IPS-15b (cell line): Measurements from ENCODE around the gene COL24A1.
"Not testable (repeated sequence)": the region's sequence is repeated elsewhere in the genome, so short reads cannot be mapped to it uniquely, and the experiment has no call there.

ENCODE experiments used
- H3K27me3 ChIP-seq: one replicate; pipeline ENCODE4 v1.6.1; 2013; ENCODE audit warnings: low read length; ENCODE audit not compliant: control insufficient read depth, insufficient read depth
- H3K36me3 ChIP-seq: one replicate; pipeline ENCODE4 v1.6.1; 2013; ENCODE audit warnings: low read length; ENCODE audit not compliant: control insufficient read depth, insufficient read depth
- H3K4me1 ChIP-seq: one replicate; pipeline ENCODE4 v1.6.1; 2013; ENCODE audit warnings: mild to moderate bottlenecking, low read length; ENCODE audit not compliant: control insufficient read depth, insufficient read depth
- H3K4me3 ChIP-seq: one replicate; pipeline ENCODE4 v1.5.1; 2013; ENCODE audit warnings: low read depth, low read length
- H3K9ac ChIP-seq: one replicate; pipeline ENCODE4 v1.6.1; 2013; ENCODE audit warnings: low read depth, mild to moderate bottlenecking, low read length
- H3K9me3 ChIP-seq: one replicate; pipeline ENCODE4 v1.6.1; 2013; ENCODE audit warnings: mild to moderate bottlenecking, low read length; ENCODE audit not compliant: control insufficient read depth, insufficient read depth

Gene COL24A1

GRCh38 chr1:85824066-85824840 is 332.3 kb downstream of the COL24A1 start:
- Histone ChIP-seq H3K4me3 (no peak overlapping the region), H3K36me3 (no peaks in the 10 kb centered on the region), H3K27me3 (no peaks in the 10 kb centered on the region), H3K9ac (no peak overlapping the region), H3K9me3 (no peaks in the 10 kb centered on the region), H3K4me1 (no peaks in the 10 kb centered on the region)

- Histone ChIP-seq H3K4me3 (no peak overlapping the region), H3K9me3 (no peaks in the 10 kb centered on the region), H3K9ac (no peak overlapping the region), H3K36me3 (no peaks in the 10 kb centered on the region), H3K4me1 (peaks cover 15% of the 10 kb centered on the region), H3K27me3 (no peaks in the 10 kb centered on the region)
Observed at GRCh38 chr1:85822696-85823095, 333.9 kb downstream of the COL24A1 start.

- H3K9ac ChIP-seq, result peak overlapping the region; percentile 9
- H3K27me3 ChIP-seq, result no peaks in the 10 kb centered on the region
- peaks cover 15% of the 10 kb centered on the region for H3K4me1 ChIP-seq
- H3K36me3 ChIP-seq, result no peaks in the 10 kb centered on the region
- no peaks in the 10 kb centered on the region for H3K9me3 ChIP-seq
- H3K4me3 ChIP-seq, result no peak overlapping the region
Observed at GRCh38 chr1:85818371-85818770, 338.2 kb downstream of the COL24A1 start.

- Histone ChIP-seq H3K36me3 (no peaks in the 10 kb centered on the region), H3K9me3 (no peaks in the 10 kb centered on the region), H3K9ac (no peak overlapping the region), H3K27me3 (no peaks in the 10 kb centered on the region), H3K4me3 (no peak overlapping the region), H3K4me1 (peaks cover 15% of the 10 kb centered on the region)
Observed at GRCh38 chr1:85816606-85817005, 340.0 kb downstream of the COL24A1 start.

- H3K9ac ChIP-seq, result no peak overlapping the region
- no peaks in the 10 kb centered on the region for H3K9me3 ChIP-seq
- peaks cover 15% of the 10 kb centered on the region for H3K4me1 ChIP-seq
- no peak overlapping the region for H3K4me3 ChIP-seq
- no peaks in the 10 kb centered on the region for H3K36me3 ChIP-seq
- H3K27me3 ChIP-seq, result no peaks in the 10 kb centered on the region
Observed at GRCh38 chr1:85815906-85816305, 340.7 kb downstream of the COL24A1 start.

GRCh38 chr1:85806236-85806965 is 350.2 kb downstream of the COL24A1 start:
- no peaks in the 10 kb centered on the region for H3K4me1 ChIP-seq
- H3K9me3 ChIP-seq, result peaks cover 3% of the 10 kb centered on the region
- H3K4me3 ChIP-seq, result no peak overlapping the region
- H3K9ac ChIP-seq, result no peak overlapping the region
- H3K27me3 ChIP-seq, result no peaks in the 10 kb centered on the region
- no peaks in the 10 kb centered on the region for H3K36me3 ChIP-seq

GRCh38 chr1:85801520-85801919 is 355.1 kb downstream of the COL24A1 start:
- Histone ChIP-seq H3K27me3 (no peaks in the 10 kb centered on the region), H3K4me1 (no peaks in the 10 kb centered on the region), H3K4me3 (no peak overlapping the region), H3K9me3 (no peaks in the 10 kb centered on the region), H3K36me3 (no peaks in the 10 kb centered on the region), H3K9ac (no peak overlapping the region)

GRCh38 chr1:85799737-85800136 is 356.8 kb downstream of the COL24A1 start:
- no peaks in the 10 kb centered on the region for H3K9me3 ChIP-seq
- no peaks in the 10 kb centered on the region for H3K4me1 ChIP-seq
- no peak overlapping the region for H3K9ac ChIP-seq
- H3K27me3 ChIP-seq, result no peaks in the 10 kb centered on the region
- no peak overlapping the region for H3K4me3 ChIP-seq
- H3K36me3 ChIP-seq, result no peaks in the 10 kb centered on the region

GRCh38 chr1:85798419-85798818 is 358.2 kb downstream of the COL24A1 start:
- Histone ChIP-seq H3K27me3 (no peaks in the 10 kb centered on the region), H3K4me1 (no peaks in the 10 kb centered on the region), H3K4me3 (no peak overlapping the region), H3K9ac (no peak overlapping the region), H3K9me3 (no peaks in the 10 kb centered on the region), H3K36me3 (no peaks in the 10 kb centered on the region)

GRCh38 chr1:85777021-85777420 is 379.6 kb downstream of the COL24A1 start:
- H3K4me3 ChIP-seq, H3K9me3 ChIP-seq, H3K9ac ChIP-seq, H3K4me1 ChIP-seq, H3K27me3 ChIP-seq, H3K36me3 ChIP-seq: not testable (repeated sequence)

GRCh38 chr1:85762804-85763203 is 393.8 kb downstream of the COL24A1 start:
- no peak overlapping the region for H3K4me3 ChIP-seq
- H3K27me3 ChIP-seq, result no peaks in the 10 kb centered on the region
- no peak overlapping the region for H3K9ac ChIP-seq
- H3K36me3 ChIP-seq, result no peaks in the 10 kb centered on the region
- no peaks in the 10 kb centered on the region for H3K9me3 ChIP-seq
- H3K4me1 ChIP-seq, result no peaks in the 10 kb centered on the region

GRCh38 chr1:85756864-85757263 is 399.7 kb downstream of the COL24A1 start:
- H3K4me1 ChIP-seq, result no peaks in the 10 kb centered on the region

More at GRCh38 chr1:85756864-85757263, 399.7 kb downstream of the COL24A1 start:
- Histone ChIP-seq H3K36me3 (no peaks in the 10 kb centered on the region), H3K9me3 (no peaks in the 10 kb centered on the region), H3K27me3 (no peaks in the 10 kb centered on the region), H3K9ac (no peak overlapping the region), H3K4me3 (no peak overlapping the region)
